H1 (cell line): ENCODE measurements around the gene MDH1B. TPM values are rescaled to one million over a fixed set of nuclear protein-coding genes. Genes with fewer than 3 reads are reported as not detected.

Experiments used
- CTCF ChIP-seq, 3 experiments: IDR thresholded peaks; 1 replicate in 2 of 3; 2 replicates in 1 of 3; pipeline versions ENCODE4 v1.5.1 to v1.6.1; 2011; ENCODE audit warnings: low read length in 3 of 3, mild to moderate bottlenecking in 3 of 3, inconsistent platforms in 2 of 3, low read depth in 1 of 3, moderate library complexity in 1 of 3; ENCODE audit not compliant: insufficient read depth in 1 of 3; ENCODE audit errors: control extremely low read depth in 1 of 3
- EZH2 ChIP-seq: fragments of 200-600 bp; sonication (generic); IDR thresholded peaks from 2 replicates; pipeline ENCODE4 v1.7.1; 2012; ENCODE audit warnings: low read depth, mild to moderate bottlenecking, moderate library complexity, low read length, inconsistent platforms; ENCODE audit not compliant: severe bottlenecking
- KDM5A ChIP-seq: fragments of 200-600 bp; IDR thresholded peaks from 2 replicates; pipeline ENCODE4 v1.7.1; 2012; ENCODE audit warnings: mild to moderate bottlenecking, low read length, inconsistent platforms, mixed read lengths
- RNF2 ChIP-seq: fragments of 200-900, 300-1000 bp; sonication (generic); IDR thresholded peaks from 2 replicates; pipeline ENCODE4 v1.7.1; 2016; ENCODE audit warnings: borderline replicate concordance, low read depth, mild to moderate bottlenecking, antibody characterized with exemption, low read length; ENCODE audit not compliant: poor library complexity, severe bottlenecking; ENCODE audit errors: missing control alignments
- SAP30 ChIP-seq: fragments of 300-600 bp; sonication (generic); IDR thresholded peaks from 2 replicates; pipeline ENCODE4 v1.7.1; 2012; ENCODE audit warnings: low read length, moderate library complexity, mild to moderate bottlenecking, inconsistent platforms; ENCODE audit not compliant: insufficient read depth, insufficient replicate concordance
- SP4 ChIP-seq: IDR thresholded peaks from 2 replicates; pipeline ENCODE4 v1.6.1; 2012; ENCODE audit warnings: low read length, inconsistent platforms
- SUZ12 ChIP-seq: fragments of 200-600 bp; sonication (generic); IDR thresholded peaks from 2 replicates; pipeline ENCODE4 v1.6.1; 2012; ENCODE audit warnings: mild to moderate bottlenecking, inconsistent platforms, low read length, moderate library complexity, mixed read lengths
- polyA plus RNA-seq, 7 experiments: library from polyadenylated mRNA; depleted of rRNA in 3 of 7; stranded (reverse) in 5 of 7; unstranded in 2 of 7; fragments of >200 nt in 5 of 7; fragments of 200-250 nt in 2 of 7; gene quantifications; 1 replicate in 5 of 7; 2 replicates in 1 of 7; 4 replicates in 1 of 7; pipeline versions ENCODE4 v1.2.1 to v1.2.3, GENCODE V29; 2011 to 2013; ENCODE audit warnings: missing spikeins in 2 of 7, mixed read lengths in 2 of 7
- total RNA-seq: library from RNA; stranded (reverse); fragmentation: NEBNext Ultra II Directional; extraction: Animal tissue kit (Norgen Biotek cat#: 25700); gene quantifications from 2 replicates; pipeline ENCODE4 v1.2.1, GENCODE V29; 2021
- TF ChIP-seq, protein P1 (sequence below): fragments of 300-600 bp; sonication (generic); IDR thresholded peaks from 2 replicates; pipeline ENCODE4 v1.7.1; 2012; ENCODE audit warnings: low read length, moderate library complexity, mild to moderate bottlenecking, inconsistent platforms; ENCODE audit not compliant: insufficient replicate concordance

Gene MDH1B
- total and polyA plus RNA-seq, 2 of the 8 experiments (the other 6 are each of a cell fraction or from before 2014, with no cell fraction given), result 1.5 to 2.1 TPM

DNA sequence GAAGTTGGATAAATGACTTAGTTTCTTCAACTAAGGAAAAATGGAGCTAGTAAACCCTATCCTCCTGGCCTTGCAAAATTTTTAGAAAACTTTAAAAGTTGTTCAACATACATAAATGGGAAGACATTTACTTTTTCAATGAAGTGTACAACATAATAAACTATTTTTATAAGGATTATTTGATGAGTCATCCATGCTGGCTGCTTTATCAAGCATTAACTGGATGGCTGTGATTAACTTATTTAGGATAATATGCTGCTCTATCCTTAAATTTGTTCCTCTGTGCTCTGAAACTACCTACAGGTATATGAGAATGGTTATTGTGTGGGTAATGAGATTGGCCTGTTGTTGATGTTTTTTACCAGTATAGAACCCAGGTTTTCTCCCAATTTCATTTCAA is 68.2 kb downstream of the MDH1B start (continued):
- TF ChIP-seq, protein P1, sequence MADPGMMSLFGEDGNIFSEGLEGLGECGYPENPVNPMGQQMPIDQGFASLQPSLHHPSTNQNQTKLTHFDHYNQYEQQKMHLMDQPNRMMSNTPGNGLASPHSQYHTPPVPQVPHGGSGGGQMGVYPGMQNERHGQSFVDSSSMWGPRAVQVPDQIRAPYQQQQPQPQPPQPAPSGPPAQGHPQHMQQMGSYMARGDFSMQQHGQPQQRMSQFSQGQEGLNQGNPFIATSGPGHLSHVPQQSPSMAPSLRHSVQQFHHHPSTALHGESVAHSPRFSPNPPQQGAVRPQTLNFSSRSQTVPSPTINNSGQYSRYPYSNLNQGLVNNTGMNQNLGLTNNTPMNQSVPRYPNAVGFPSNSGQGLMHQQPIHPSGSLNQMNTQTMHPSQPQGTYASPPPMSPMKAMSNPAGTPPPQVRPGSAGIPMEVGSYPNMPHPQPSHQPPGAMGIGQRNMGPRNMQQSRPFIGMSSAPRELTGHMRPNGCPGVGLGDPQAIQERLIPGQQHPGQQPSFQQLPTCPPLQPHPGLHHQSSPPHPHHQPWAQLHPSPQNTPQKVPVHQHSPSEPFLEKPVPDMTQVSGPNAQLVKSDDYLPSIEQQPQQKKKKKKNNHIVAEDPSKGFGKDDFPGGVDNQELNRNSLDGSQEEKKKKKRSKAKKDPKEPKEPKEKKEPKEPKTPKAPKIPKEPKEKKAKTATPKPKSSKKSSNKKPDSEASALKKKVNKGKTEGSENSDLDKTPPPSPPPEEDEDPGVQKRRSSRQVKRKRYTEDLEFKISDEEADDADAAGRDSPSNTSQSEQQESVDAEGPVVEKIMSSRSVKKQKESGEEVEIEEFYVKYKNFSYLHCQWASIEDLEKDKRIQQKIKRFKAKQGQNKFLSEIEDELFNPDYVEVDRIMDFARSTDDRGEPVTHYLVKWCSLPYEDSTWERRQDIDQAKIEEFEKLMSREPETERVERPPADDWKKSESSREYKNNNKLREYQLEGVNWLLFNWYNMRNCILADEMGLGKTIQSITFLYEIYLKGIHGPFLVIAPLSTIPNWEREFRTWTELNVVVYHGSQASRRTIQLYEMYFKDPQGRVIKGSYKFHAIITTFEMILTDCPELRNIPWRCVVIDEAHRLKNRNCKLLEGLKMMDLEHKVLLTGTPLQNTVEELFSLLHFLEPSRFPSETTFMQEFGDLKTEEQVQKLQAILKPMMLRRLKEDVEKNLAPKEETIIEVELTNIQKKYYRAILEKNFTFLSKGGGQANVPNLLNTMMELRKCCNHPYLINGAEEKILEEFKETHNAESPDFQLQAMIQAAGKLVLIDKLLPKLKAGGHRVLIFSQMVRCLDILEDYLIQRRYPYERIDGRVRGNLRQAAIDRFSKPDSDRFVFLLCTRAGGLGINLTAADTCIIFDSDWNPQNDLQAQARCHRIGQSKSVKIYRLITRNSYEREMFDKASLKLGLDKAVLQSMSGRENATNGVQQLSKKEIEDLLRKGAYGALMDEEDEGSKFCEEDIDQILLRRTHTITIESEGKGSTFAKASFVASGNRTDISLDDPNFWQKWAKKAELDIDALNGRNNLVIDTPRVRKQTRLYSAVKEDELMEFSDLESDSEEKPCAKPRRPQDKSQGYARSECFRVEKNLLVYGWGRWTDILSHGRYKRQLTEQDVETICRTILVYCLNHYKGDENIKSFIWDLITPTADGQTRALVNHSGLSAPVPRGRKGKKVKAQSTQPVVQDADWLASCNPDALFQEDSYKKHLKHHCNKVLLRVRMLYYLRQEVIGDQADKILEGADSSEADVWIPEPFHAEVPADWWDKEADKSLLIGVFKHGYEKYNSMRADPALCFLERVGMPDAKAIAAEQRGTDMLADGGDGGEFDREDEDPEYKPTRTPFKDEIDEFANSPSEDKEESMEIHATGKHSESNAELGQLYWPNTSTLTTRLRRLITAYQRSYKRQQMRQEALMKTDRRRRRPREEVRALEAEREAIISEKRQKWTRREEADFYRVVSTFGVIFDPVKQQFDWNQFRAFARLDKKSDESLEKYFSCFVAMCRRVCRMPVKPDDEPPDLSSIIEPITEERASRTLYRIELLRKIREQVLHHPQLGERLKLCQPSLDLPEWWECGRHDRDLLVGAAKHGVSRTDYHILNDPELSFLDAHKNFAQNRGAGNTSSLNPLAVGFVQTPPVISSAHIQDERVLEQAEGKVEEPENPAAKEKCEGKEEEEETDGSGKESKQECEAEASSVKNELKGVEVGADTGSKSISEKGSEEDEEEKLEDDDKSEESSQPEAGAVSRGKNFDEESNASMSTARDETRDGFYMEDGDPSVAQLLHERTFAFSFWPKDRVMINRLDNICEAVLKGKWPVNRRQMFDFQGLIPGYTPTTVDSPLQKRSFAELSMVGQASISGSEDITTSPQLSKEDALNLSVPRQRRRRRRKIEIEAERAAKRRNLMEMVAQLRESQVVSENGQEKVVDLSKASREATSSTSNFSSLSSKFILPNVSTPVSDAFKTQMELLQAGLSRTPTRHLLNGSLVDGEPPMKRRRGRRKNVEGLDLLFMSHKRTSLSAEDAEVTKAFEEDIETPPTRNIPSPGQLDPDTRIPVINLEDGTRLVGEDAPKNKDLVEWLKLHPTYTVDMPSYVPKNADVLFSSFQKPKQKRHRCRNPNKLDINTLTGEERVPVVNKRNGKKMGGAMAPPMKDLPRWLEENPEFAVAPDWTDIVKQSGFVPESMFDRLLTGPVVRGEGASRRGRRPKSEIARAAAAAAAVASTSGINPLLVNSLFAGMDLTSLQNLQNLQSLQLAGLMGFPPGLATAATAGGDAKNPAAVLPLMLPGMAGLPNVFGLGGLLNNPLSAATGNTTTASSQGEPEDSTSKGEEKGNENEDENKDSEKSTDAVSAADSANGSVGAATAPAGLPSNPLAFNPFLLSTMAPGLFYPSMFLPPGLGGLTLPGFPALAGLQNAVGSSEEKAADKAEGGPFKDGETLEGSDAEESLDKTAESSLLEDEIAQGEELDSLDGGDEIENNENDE, result no peak
- no peak for TF ChIP-seq SP4
- no peak for TF ChIP-seq CTCF (IDR thresholded peaks at IDR 0.05; ENCODE audit: control extremely low read depth in 1 of 3, insufficient read depth in 1 of 3, low read depth in 1 of 3, low read length in 3 of 3)
- TF ChIP-seq EZH2, result no peak
- no peak for TF ChIP-seq SUZ12
- no peak for TF ChIP-seq KDM5A
- no peak for TF ChIP-seq SAP30
- no peak for TF ChIP-seq RNF2
